ENCODE measurements around the gene OR7E24.
A peak's percentile ranks its signal among the peaks of the same experiment; 100 is the strongest.
"Not testable (repeated sequence)": the region's sequence is repeated elsewhere in the genome, so short reads cannot be mapped to it uniquely, and the experiment has no call there.

Gene OR7E24

GRCh38 chr19:9250630-9251029 lies at the start of gene OR7E24:
Gene OR7E24, plus strand, starts transcription at chr19:9250930. Its CDS starts 114 bp downstream, at chr19:9251044.
- DNase-seq = no peak

- peak; percentile 19 for DNase-seq
Measured at GRCh38 chr19:9205501-9206113, 45.1 kb upstream of the OR7E24 start.

DNA sequence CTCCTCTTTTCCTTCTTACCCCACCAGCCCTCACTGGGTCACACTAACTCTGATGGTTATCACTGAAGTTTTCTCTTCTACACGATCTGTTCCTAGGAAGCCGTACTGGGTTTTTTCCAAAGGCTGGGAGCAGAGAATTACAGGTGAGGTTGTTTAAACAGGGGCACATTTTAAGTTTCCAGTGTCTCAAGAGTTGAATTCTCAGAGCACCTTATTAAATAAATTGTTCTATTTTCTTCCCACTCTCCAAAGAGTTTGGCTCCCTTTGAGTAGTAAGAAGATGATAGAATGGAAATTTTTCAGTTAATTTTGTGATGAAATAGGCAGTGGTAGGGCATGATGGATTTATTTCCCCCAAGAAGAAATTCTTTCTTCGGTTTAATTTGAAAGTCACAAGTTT lies 31.2 kb upstream of the OR7E24 start, which contains the start of gene OR7D4:
TSS of gene OR7D4 (minus strand) at position 101 of the 400 bp plus-strand sequence. CDS start 4,752 bp downstream, outside the sequence.
- DNase-seq = no peak

GRCh38 chr19:9251236-9251635 lies 506 bp downstream of the OR7E24 start:
- DNase-seq = no peak

GRCh38 chr19:9283485-9283884 lies 32.8 kb downstream of the OR7E24 start:
- DNase-seq = not testable (repeated sequence)

- no peak for DNase-seq
Measured at GRCh38 chr19:9289231-9289884, 38.6 kb downstream of the OR7E24 start.

GRCh38 chr19:9295411-9295849 lies 44.7 kb downstream of the OR7E24 start:
- no peak for DNase-seq

DNA sequence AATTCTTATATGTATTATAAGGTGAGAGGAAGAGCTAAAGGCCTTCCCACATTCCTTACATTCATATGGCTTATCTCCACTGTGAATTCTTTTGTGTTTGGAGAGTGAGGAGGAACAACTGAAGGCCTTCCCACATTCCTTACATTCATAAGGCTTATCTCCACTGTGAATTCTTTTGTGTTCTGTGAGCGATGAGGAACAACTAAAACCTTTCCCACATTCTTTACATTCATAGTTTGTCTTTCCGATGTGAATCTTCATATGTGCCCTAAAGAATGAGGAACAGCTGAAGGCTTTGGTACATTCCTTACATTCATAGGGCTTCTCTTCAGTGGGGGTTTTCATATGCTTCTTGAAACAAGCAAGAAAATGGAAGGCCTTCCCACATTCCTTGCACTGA lies 45.6 kb downstream of the OR7E24 start:
- DNase-seq = no peak
